Spleen (tissue), 7 donors: Measurements from ENCODE around the gene RBMS3.

Experiments
- CTCF ChIP-seq, 11 experiments: fragments of 200-600 bp in 7 of 11; fragments of 450-650 bp in 4 of 11; sonication (generic) in 4 of 11; IDR thresholded peaks in 8 of 11; conservative IDR thresholded peaks in 3 of 11; 1 replicate in 7 of 11; 2 replicates in 4 of 11; pipeline versions ENCODE4 v1.4.0 to v1.8.0; 2016 to 2021; ENCODE audit warnings: antibody characterized with exemption in 11 of 11, inconsistent platforms in 4 of 11, mild to moderate bottlenecking in 1 of 11
- POLR2A ChIP-seq, 3 donors: fragments of 450-650 bp; IDR thresholded peaks; one replicate each; pipeline ENCODE4 v1.5.1; 2017; ENCODE audit warnings: antibody characterized with exemption in 3 of 3, mild to moderate bottlenecking in 1 of 3
- POLR2AphosphoS5 ChIP-seq, 3 donors: sonication (generic); formaldehyde crosslinking; IDR thresholded peaks; one replicate each; pipeline ENCODE4 v1.5.1; 2017; ENCODE audit warnings: antibody characterized with exemption in 3 of 3
- donor health status: DM: no; HTN: no; CAD: no; lungs with moderate emphysema.
- donor health status: DM: no; HTN: no; CAD: no.
- donor health status: DM: no; HTN: no; CAD: no.

- TF ChIP-seq POLR2AphosphoS5 (IDR thresholded peaks at IDR 0.05) (no peak), CTCF (IDR thresholded peaks at IDR 0.05 in 8 of 11, conservative IDR thresholded peaks at IDR 0.05 in 3 of 11) (no peak), POLR2A (IDR thresholded peaks at IDR 0.05) (no peak)
These were observed 642.3 kb downstream of the RBMS3 start for GRCh38 chr3:29922992-29923746.
